ENCODE measurements around the gene CLEC16A. TPM values are rescaled to one million over a fixed set of nuclear protein-coding genes. Genes with fewer than 3 reads are reported as not detected.
A peak's percentile ranks its signal among the peaks of the same experiment; 100 is the strongest.

Gene CLEC16A
- total RNA-seq, 1 donor from 2014 or later = 34.6 TPM

- ATAC-seq = peak; percentile 91 to 96
- no peaks in the 10 kb centered on the region for H3K9me3 ChIP-seq
- DNase-seq = peak; percentile 91
- peak overlapping the region; percentile 81 for H3K27ac ChIP-seq
- no peak for TF ChIP-seq CTCF (IDR thresholded peaks at IDR 0.05)
- H3K4me3 ChIP-seq = no peak overlapping the region
- peaks cover 30% of the 10 kb centered on the region for H3K4me1 ChIP-seq
- no peaks in the 10 kb centered on the region for H3K27me3 ChIP-seq (ENCODE audit: low read depth)
- intact Hi-C loops (cut with DNase I) = no loop called here
- H3K36me3 ChIP-seq = no peaks in the 10 kb centered on the region
Measured at GRCh38 chr16:11224096-11224893, 279.9 kb downstream of the CLEC16A start.

- ATAC-seq = peak; percentile 65 to 72
- no peaks in the 10 kb centered on the region for H3K9me3 ChIP-seq
- intact Hi-C loops (cut with DNase I) = no loop called here
- peak overlapping the region; percentile 81 for H3K27ac ChIP-seq
- peak; percentile 63 for DNase-seq
- H3K36me3 ChIP-seq = no peaks in the 10 kb centered on the region
- H3K4me3 ChIP-seq = peak overlapping the region; percentile 14
- no peak for TF ChIP-seq CTCF (IDR thresholded peaks at IDR 0.05)
- peaks cover 30% of the 10 kb centered on the region for H3K4me1 ChIP-seq
- no peaks in the 10 kb centered on the region for H3K27me3 ChIP-seq (ENCODE audit: low read depth)
Measured at GRCh38 chr16:11224894-11225676, 280.7 kb downstream of the CLEC16A start.

- no peaks in the 10 kb centered on the region for H3K36me3 ChIP-seq
- peaks cover 30% of the 10 kb centered on the region for H3K4me1 ChIP-seq
- H3K4me3 ChIP-seq = peak overlapping the region; percentile 14
- intact Hi-C loops (cut with DNase I) = no loop called here
- H3K27ac ChIP-seq = peak overlapping the region; percentile 81
- H3K9me3 ChIP-seq = no peaks in the 10 kb centered on the region
- no peaks in the 10 kb centered on the region for H3K27me3 ChIP-seq (ENCODE audit: low read depth)
- TF ChIP-seq CTCF (IDR thresholded peaks at IDR 0.05) = no peak
- ATAC-seq (no peak), DNase-seq (no peak)
Measured at GRCh38 chr16:11225677-11226549, 281.5 kb downstream of the CLEC16A start.

DNA sequence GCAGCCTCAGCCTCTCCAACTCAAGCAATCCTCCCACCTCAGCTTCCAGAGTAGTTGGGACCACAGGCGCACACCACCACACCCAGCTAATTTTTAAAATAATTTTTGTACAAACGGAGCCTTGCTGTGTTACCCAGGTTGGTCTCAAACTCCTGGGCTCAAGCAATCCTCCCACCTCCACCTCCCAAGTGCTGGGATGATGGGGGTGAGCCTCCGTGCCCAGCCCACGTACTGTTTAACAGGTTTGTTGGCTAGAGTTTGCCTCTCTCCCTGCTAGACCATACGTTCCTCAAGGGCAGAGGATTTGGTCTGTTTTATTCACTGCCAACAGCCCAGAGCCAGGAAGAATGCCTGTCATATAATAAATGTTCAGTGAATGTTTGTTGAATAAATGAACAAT is 285.1 kb downstream of the CLEC16A start:
- H3K4me1 ChIP-seq = peaks cover 31% of the 10 kb centered on the region
- H3K4me3 ChIP-seq = no peak overlapping the region
- DNase-seq (no peak), ATAC-seq (no peak)
- no peaks in the 10 kb centered on the region for H3K27me3 ChIP-seq (ENCODE audit: low read depth)
- no peaks in the 10 kb centered on the region for H3K9me3 ChIP-seq
- no peak for TF ChIP-seq CTCF (IDR thresholded peaks at IDR 0.05)
- intact Hi-C loops (cut with DNase I) = no loop called here
- H3K27ac ChIP-seq = no peak overlapping the region
- H3K36me3 ChIP-seq = no peaks in the 10 kb centered on the region

DNA sequence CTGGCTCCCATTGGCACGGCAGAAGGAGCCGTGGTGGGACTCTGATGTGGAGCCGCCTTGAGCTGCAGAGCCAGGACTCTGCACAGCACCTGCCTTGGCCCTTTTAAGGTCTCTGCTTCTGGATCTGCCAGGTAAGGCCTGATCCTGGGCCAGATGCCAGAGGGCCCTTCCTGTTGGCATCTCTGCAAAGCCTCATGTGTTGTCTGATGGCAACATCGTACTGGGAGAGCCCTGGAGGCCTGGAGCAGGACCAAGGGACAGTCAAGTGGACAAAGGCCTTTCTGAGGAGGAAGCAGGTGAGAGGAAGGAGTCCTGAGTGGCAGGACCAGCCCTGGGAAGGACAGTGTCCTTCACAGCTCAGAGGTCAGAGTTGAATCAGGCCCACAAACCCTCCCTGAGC is 285.5 kb downstream of the CLEC16A start:
- H3K36me3 ChIP-seq = no peaks in the 10 kb centered on the region
- DNase-seq (no peak), ATAC-seq (no peak)
- H3K4me1 ChIP-seq = peaks cover 28% of the 10 kb centered on the region
- H3K27ac ChIP-seq = no peak overlapping the region
- no peaks in the 10 kb centered on the region for H3K27me3 ChIP-seq (ENCODE audit: low read depth)
- TF ChIP-seq CTCF (IDR thresholded peaks at IDR 0.05) = no peak
- H3K4me3 ChIP-seq = no peak overlapping the region
- no peaks in the 10 kb centered on the region for H3K9me3 ChIP-seq
- intact Hi-C loops (cut with DNase I) = no loop called here

Data from lower lobe of right lung (tissue), 2 donors.